Endothelial cell of umbilical vein (primary cell): ENCODE measurements around the gene PPP1R3G. TPM values are rescaled to one million over a fixed set of nuclear protein-coding genes. Genes with fewer than 3 reads are reported as not detected.

Experiments used
- BruUV-seq: library from RNA; stranded (reverse); fragments of 400-500 nt; replicated peaks from 2 replicates; lab custom pipeline; 2021; lab: Mats Ljungman, UMichigan
- CTCF ChIA-PET: fragments of 300-600, 350-600 bp; sonication (Branson Sonifier 250); formaldehyde crosslinking; loops from one replicate; lab custom pipeline; 2021; ENCODE audit warnings: antibody characterized with exemption, inconsistent platforms; lab: Charles Lee
- POLR2A ChIA-PET: fragments of 300-600, 350-600 bp; sonication (Branson Sonifier 250); formaldehyde crosslinking; loops from one replicate; lab custom pipeline; 2021; ENCODE audit warnings: antibody characterized with exemption, inconsistent platforms; lab: Charles Lee
- DNase-seq: peaks from one replicate; pipeline ENCODE4 v3.0.0-alpha.2; 2011; ENCODE audit warnings: low read depth, low spot score
- FAIRE-seq: peaks from 2 replicates; lab custom pipeline; 2011; peaks lifted over from hg19 to GRCh38; lab: Jason Lieb, UNC
- H2AFZ ChIP-seq: 2 replicates; pipeline ENCODE4 v1.6.0; 2012; ENCODE audit warnings: low read depth, low read length, control low read depth, inconsistent platforms
- H3K27ac ChIP-seq: 2 replicates; pipeline ENCODE4 v1.5.1; 2011; ENCODE audit warnings: low read depth, mild to moderate bottlenecking, control low read depth, low read length, moderate library complexity; ENCODE audit not compliant: insufficient read depth
- H3K27me3 ChIP-seq, 2 experiments: 2 replicates each; pipeline versions ENCODE4 v1.6.0 to v1.6.1; 2011; ENCODE audit warnings: low read length in 2 of 2, mixed read lengths in 1 of 2; ENCODE audit not compliant: control insufficient read depth in 2 of 2, insufficient read depth in 2 of 2
- H3K36me3 ChIP-seq, 2 experiments: 2 replicates in 1 of 2; 3 replicates in 1 of 2; pipeline ENCODE4 v1.5.1; 2011; ENCODE audit warnings: low read length in 2 of 2, mild to moderate bottlenecking in 1 of 2, moderate library complexity in 1 of 2; ENCODE audit not compliant: control insufficient read depth in 2 of 2, insufficient read depth in 2 of 2; ENCODE audit errors: extremely low read depth in 1 of 2
- H3K4me1 ChIP-seq: 3 replicates; pipeline ENCODE4 v1.5.1; 2011; ENCODE audit warnings: mild to moderate bottlenecking, low read length; ENCODE audit not compliant: control insufficient read depth, insufficient read depth; ENCODE audit errors: extremely low read depth
- H3K4me2 ChIP-seq: 2 replicates; pipeline ENCODE4 v1.6.1; 2011; ENCODE audit warnings: low read length, control low read depth, mixed read lengths; ENCODE audit not compliant: insufficient read depth
- H3K4me3 ChIP-seq, 3 experiments: fragments of 200-600 bp in 1 of 3; sonication (generic), shearing (Covaris generic) in 1 of 3; replicated peaks in 1 of 3; 2 replicates each; pipeline ENCODE4 v1.5.1; 2011 to 2016; ENCODE audit warnings: control low read depth in 3 of 3, low read length in 3 of 3, mild to moderate bottlenecking in 2 of 3, inconsistent platforms in 1 of 3, low read depth in 1 of 3, moderate library complexity in 1 of 3; ENCODE audit not compliant: insufficient read depth in 1 of 3
- H3K79me2 ChIP-seq: 2 replicates; pipeline ENCODE4 v1.6.0; 2012; ENCODE audit warnings: low read length, inconsistent platforms; ENCODE audit not compliant: control insufficient read depth, insufficient read depth
- H3K9ac ChIP-seq: replicated peaks from 2 replicates; pipeline ENCODE3; 2011; ENCODE audit warnings: low read length, control low read depth; ENCODE audit not compliant: insufficient read depth; ENCODE audit errors: extremely low read depth
- H3K9me1 ChIP-seq: replicated peaks from 3 replicates; pipeline ENCODE4 v1.6.0; 2011; ENCODE audit warnings: mild to moderate bottlenecking, low read length; ENCODE audit not compliant: control insufficient read depth, insufficient read depth; ENCODE audit errors: extremely low read depth
- H3K9me3 ChIP-seq: replicated peaks from 2 replicates; pipeline ENCODE4 v1.5.1; 2012; ENCODE audit warnings: low read length, inconsistent platforms; ENCODE audit not compliant: control insufficient read depth, insufficient read depth
- H4K20me1 ChIP-seq: replicated peaks from 2 replicates; pipeline ENCODE3; 2011; ENCODE audit warnings: mild to moderate bottlenecking, low read length; ENCODE audit not compliant: control insufficient read depth, insufficient read depth; ENCODE audit errors: extremely low read depth
- EZH2 ChIP-seq: IDR thresholded peaks from 2 replicates; pipeline ENCODE4 v1.6.1; 2012; ENCODE audit warnings: borderline replicate concordance, low read depth, mild to moderate bottlenecking, moderate library complexity, low read length, inconsistent platforms; ENCODE audit not compliant: severe bottlenecking
- FOS ChIP-seq: IDR thresholded peaks from 2 replicates; pipeline ENCODE4 v1.6.1; 2011; ENCODE audit warnings: mild to moderate bottlenecking, low read length, moderate library complexity, borderline replicate concordance; ENCODE audit not compliant: insufficient read depth
- GATA2 ChIP-seq: IDR thresholded peaks from 2 replicates; pipeline ENCODE4 v1.7.0; 2011; ENCODE audit warnings: low read depth, mild to moderate bottlenecking, moderate library complexity, mixed read lengths, low read length; ENCODE audit not compliant: insufficient read length, insufficient read depth
- JUN ChIP-seq: IDR thresholded peaks from 2 replicates; pipeline ENCODE4 v1.6.1; 2011; ENCODE audit warnings: borderline replicate concordance, low read depth; ENCODE audit not compliant: insufficient read length, insufficient read depth
- MAX ChIP-seq: IDR thresholded peaks from 2 replicates; pipeline ENCODE4 v1.6.1; 2011; ENCODE audit not compliant: insufficient read depth, insufficient read length
- MYC ChIP-seq: IDR thresholded peaks from one replicate; pipeline ENCODE4 v1.6.1; 2011; ENCODE audit warnings: mild to moderate bottlenecking, low read depth, low read length
- POLR2A ChIP-seq: IDR thresholded peaks from 2 replicates; pipeline ENCODE4 v1.6.1; 2012; ENCODE audit warnings: low read depth, mild to moderate bottlenecking, control low read depth, low read length
- POLR2AphosphoS5 ChIP-seq: IDR thresholded peaks from 2 replicates; pipeline ENCODE4 v1.6.1; 2012; ENCODE audit warnings: low read depth, mild to moderate bottlenecking, control low read depth, low read length, moderate library complexity; ENCODE audit not compliant: insufficient read depth
- dilution Hi-C: fragments of 300-500 bp; cut with MboI; formaldehyde crosslinking; loops from one replicate; pipeline ENCODE4 v1.15.0; 2019; ENCODE audit warnings: low sequenced_read_pairs; ENCODE audit not compliant: extremely low pct_ligation_motif_present
- intact Hi-C: fragments of 100-400 bp; cut with micrococcal nuclease; formaldehyde crosslinking; loops from one replicate; pipeline ENCODE4 v1.10.0; 2022
- polyA plus RNA-seq, 4 experiments: library from polyadenylated mRNA; depleted of rRNA in 3 of 4; stranded (reverse) in 3 of 4; unstranded in 1 of 4; fragments of >200 nt; gene quantifications; 2 replicates each; pipeline versions ENCODE4 v1.2.1 to v1.2.3, GENCODE V29; 2011 to 2012; ENCODE audit warnings: missing spikeins in 1 of 4
- total RNA-seq: library from RNA; stranded (reverse); gene quantifications from 2 replicates; pipeline ENCODE4 v1.2.3, GENCODE V29; 2021
- TF ChIP-seq, protein P1 (sequence below), 2 donors: IDR thresholded peaks; 1 replicate in 1 of 2; 2 replicates in 1 of 2; pipeline ENCODE4 v1.5.1; 2011; ENCODE audit warnings: low read length in 2 of 2, mild to moderate bottlenecking in 2 of 2, moderate library complexity in 2 of 2, control low read depth in 1 of 2, inconsistent platforms in 1 of 2, low read depth in 1 of 2; ENCODE audit not compliant: insufficient read depth in 1 of 2; ENCODE audit errors: extremely low read depth in 1 of 2

The PPP1R3G gene
- total and polyA plus RNA-seq, 2 donors (not counting 3 experiments of a cell fraction or from before 2014, with no cell fraction given): 0.04 to 0.09 TPM

DNA sequence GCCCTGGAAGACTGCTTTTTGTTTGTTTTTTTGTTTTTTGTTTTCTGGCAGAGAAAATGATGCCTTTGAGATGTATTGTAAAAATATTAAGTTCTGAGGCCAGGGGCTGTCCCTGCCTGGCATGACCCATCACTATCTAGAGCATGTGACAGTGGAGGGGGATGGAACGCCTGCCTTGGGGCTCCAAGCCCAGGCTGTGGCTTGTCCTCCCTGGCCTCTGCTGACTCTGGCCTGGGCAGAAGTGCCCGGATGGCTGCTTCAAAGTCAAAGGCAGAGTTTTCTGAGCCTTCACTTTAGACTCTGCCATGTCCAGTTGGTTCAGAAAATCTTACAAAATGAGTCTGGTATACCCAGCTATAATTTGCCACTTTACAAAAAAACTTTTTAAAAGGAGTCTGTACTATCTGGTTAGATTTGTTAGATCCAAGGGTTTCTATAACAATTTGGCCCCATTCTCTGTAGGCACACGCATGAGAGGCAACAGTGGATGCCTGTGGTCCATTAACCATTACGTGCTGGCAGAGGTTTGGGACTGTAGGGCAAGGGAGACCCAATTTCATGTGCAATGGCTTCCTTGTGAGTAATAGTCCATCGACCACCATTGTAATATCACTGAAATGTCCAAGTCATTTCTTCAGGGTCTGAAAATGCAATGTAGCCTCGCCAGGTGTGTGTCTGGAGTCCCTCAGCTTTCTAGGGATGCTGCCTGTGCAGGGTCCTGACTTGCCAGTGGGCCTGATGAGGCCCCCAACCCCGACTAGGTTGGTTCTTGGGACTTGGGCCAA, 8.3 kb downstream of the PPP1R3G start:
- TF ChIP-seq FOS (no peak), MYC (no peak)
- TF ChIP-seq, protein P1, sequence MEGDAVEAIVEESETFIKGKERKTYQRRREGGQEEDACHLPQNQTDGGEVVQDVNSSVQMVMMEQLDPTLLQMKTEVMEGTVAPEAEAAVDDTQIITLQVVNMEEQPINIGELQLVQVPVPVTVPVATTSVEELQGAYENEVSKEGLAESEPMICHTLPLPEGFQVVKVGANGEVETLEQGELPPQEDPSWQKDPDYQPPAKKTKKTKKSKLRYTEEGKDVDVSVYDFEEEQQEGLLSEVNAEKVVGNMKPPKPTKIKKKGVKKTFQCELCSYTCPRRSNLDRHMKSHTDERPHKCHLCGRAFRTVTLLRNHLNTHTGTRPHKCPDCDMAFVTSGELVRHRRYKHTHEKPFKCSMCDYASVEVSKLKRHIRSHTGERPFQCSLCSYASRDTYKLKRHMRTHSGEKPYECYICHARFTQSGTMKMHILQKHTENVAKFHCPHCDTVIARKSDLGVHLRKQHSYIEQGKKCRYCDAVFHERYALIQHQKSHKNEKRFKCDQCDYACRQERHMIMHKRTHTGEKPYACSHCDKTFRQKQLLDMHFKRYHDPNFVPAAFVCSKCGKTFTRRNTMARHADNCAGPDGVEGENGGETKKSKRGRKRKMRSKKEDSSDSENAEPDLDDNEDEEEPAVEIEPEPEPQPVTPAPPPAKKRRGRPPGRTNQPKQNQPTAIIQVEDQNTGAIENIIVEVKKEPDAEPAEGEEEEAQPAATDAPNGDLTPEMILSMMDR (IDR thresholded peaks at IDR 0.05; ENCODE audit: extremely low read depth in 1 of 2, insufficient read depth in 1 of 2, low read depth in 1 of 2, low read length in 2 of 2): no peak
- no TSS peak for BruUV-seq
- Histone ChIP-seq H3K79me2 (no peaks in the 10 kb centered on the region), H3K36me3 (no peaks in the 10 kb centered on the region), H2AFZ (no peak overlapping the region), H4K20me1 (no peaks in the 10 kb centered on the region), H3K9ac (no peak overlapping the region), H3K4me1 (peaks cover 2% of the 10 kb centered on the region), H3K4me2 (no peak overlapping the region), H3K4me3 (no peak overlapping the region), H3K9me3 (no peaks in the 10 kb centered on the region), H3K27me3 (peaks cover 8 to 9% of the 10 kb centered on the region in 2 experiments), H3K27ac (no peak overlapping the region), H3K9me1 (no peaks in the 10 kb centered on the region)
- no peak for FAIRE-seq
- dilution Hi-C loops (no loop called here), intact Hi-C loops (no loop called here)
- POLR2A ChIA-PET: no interaction called here
- CTCF ChIA-PET: no interaction called here
- no peak for DNase-seq

DNA sequence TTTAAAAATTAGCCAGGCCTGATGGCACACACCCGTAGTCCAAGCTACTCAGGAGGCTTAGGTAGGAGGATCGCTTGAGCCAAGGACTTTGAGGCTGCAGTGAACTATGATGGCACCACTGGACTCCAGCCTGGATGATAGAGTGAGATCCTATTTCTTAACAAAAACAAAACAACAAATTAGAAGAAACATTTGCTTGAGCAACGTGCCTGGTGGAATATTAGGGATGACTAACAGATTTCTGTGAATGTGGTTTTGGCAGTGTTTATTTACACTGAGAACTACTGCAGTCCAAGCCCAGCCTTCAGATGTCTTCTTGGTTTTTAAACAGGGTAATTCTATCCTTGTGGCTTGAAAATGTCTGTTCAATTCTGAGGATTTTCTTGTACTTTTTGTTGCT, 9.2 kb downstream of the PPP1R3G start:
- CTCF ChIA-PET: no interaction called here
- Histone ChIP-seq H3K9me3 (no peaks in the 10 kb centered on the region), H3K4me3 (no peak overlapping the region), H2AFZ (no peak overlapping the region), H3K9ac (no peak overlapping the region), H4K20me1 (no peaks in the 10 kb centered on the region), H3K36me3 (no peaks in the 10 kb centered on the region), H3K4me1 (peaks cover 2% of the 10 kb centered on the region), H3K27me3 (peaks cover 8 to 9% of the 10 kb centered on the region in 2 experiments), H3K79me2 (no peaks in the 10 kb centered on the region), H3K4me2 (no peak overlapping the region), H3K27ac (no peak overlapping the region), H3K9me1 (no peaks in the 10 kb centered on the region)
- dilution Hi-C loops (no loop called here), intact Hi-C loops (no loop called here)
- POLR2A ChIA-PET: no interaction called here
- no TSS peak for BruUV-seq
- TF ChIP-seq, protein P1 (IDR thresholded peaks at IDR 0.05; ENCODE audit: extremely low read depth in 1 of 2, insufficient read depth in 1 of 2, low read depth in 1 of 2, low read length in 2 of 2): no peak
- no peak for TF ChIP-seq MYC
- TF ChIP-seq EZH2: no peak
- TF ChIP-seq FOS: no peak
- no peak for TF ChIP-seq JUN
- TF ChIP-seq GATA2: no peak
- no peak for TF ChIP-seq POLR2A
- TF ChIP-seq MAX: no peak
- no peak for TF ChIP-seq POLR2AphosphoS5
- FAIRE-seq (no peak), DNase-seq (no peak)
